GM12864 (cell line): ENCODE data around the gene ITSN2.

Experiments
- DNase-seq: peaks from one replicate; pipeline ENCODE4 v3.0.0-alpha.2; 2011; ENCODE audit warnings: low read depth
- H3K4me3 ChIP-seq: 2 replicates; pipeline ENCODE4 v1.5.1; 2011; ENCODE audit warnings: mild to moderate bottlenecking, low read depth, low read length, control low read depth
- CTCF ChIP-seq: IDR thresholded peaks from 2 replicates; pipeline ENCODE4 v1.5.1; 2011; ENCODE audit warnings: low read depth, mild to moderate bottlenecking, moderate library complexity, low read length, control low read depth, inconsistent platforms; ENCODE audit errors: missing control alignments

The ITSN2 gene

GRCh38 chr2:24400207-24400907 is 40.0 kb upstream of the ITSN2 start:
- no peak overlapping the region for H3K4me3 ChIP-seq
- DNase-seq, result no peak
- no peak for TF ChIP-seq CTCF

GRCh38 chr2:24399434-24400206 is 39.3 kb upstream of the ITSN2 start:
- H3K4me3 ChIP-seq, result no peak overlapping the region
- no peak for TF ChIP-seq CTCF
- no peak for DNase-seq

GRCh38 chr2:24394998-24395397 is 34.7 kb upstream of the ITSN2 start:
- DNase-seq, result no peak
- H3K4me3 ChIP-seq, result no peak overlapping the region
- TF ChIP-seq CTCF, result no peak

- DNase-seq, result no peak
- no peak overlapping the region for H3K4me3 ChIP-seq
- no peak for TF ChIP-seq CTCF
These were observed 32.3 kb upstream of the ITSN2 start for GRCh38 chr2:24392542-24393059.

- no peak for TF ChIP-seq CTCF
- no peak for DNase-seq
- no peak overlapping the region for H3K4me3 ChIP-seq
These were observed 25.0 kb upstream of the ITSN2 start for GRCh38 chr2:24385366-24385765.

GRCh38 chr2:24382363-24383073 is 22.2 kb upstream of the ITSN2 start:
- no peak overlapping the region for H3K4me3 ChIP-seq
- peak; percentile 75 for TF ChIP-seq CTCF
- no peak for DNase-seq
